ENCODE measurements around the gene SDR42E1.

DNA sequence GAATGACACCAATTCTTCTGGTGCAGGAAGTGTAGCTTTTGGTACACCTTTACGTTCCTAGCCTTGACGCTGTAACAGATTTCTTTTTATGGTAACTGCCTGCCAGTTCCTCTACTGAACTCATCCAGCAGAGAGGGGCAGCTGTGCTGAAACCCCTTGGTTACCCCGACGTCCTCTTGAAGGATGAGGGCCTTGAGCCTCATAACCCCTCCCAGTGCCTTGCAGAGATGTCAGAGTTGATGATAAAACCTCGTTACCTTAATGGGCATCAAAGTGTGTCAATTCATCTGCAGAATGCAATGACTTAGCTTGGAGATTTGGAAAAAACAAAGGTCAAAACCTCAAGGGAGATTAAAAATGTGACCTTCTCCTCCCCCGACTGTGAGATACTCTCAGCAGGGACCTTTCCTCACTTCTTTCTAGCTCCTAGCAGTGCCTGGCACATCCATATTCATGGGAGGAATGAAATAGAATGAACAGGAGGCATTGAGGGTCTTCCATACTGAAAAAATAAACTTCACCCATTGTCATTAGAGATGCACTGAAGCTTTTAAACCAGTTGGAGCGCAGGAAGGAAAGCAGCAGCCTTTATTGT, 69.2 kb downstream of the SDR42E1 start:
- no peak for TF ChIP-seq ZFP36 (IDR thresholded peaks at IDR 0.05; ENCODE audit: borderline replicate concordance, partially characterized antibody)
- no peak for TF ChIP-seq MAFK (IDR thresholded peaks at IDR 0.05; ENCODE audit: partially characterized antibody)
